ENCODE measurements around the gene OTOG. TPM values are rescaled to one million over a fixed set of nuclear protein-coding genes. Genes with fewer than 3 reads are reported as not detected.

OTOG gene
- total and polyA plus RNA-seq, 3 experiments from 2014 or later: not detected

DNA sequence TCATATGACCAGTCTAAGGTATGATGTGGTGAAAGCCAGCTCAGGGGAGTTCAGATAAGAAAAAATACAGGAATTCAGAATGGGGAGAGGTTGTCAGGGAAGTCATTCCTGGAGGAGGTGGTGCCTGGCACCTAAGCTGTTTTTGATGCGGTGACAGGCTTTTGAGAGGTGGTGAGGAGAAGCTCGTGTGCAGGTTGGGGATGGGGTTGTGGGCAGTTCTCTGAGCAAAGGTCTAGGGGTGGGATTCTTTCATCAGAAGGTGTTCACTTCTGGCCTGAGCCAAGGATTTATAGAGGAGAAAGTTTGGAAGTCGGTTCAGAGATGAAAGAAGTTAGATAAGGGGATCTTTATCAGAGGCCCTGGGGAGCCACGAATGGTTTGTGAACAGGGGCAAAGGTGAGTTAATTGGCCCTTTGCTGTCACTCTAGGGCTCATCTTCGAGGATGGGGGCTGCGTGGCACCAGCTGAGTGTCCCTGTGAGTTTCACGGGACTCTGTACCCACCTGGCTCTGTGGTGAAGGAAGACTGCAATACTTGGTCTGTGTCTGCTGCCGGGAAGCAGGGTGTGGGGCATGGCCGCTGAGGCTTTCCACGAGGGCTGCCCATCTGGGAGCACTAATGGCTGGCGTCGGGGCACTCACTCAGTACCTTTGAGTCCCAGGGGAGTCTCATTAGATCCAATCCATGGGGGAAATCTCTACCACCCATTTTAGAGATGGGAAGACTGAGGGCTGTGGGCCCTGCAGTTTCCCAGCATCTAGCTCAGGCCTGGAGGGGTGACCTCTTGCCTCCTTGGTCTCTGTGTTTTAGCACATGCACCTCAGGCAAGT, 13.4 kb downstream of the OTOG start:
- Histone ChIP-seq H3K4me1 (ENCODE audit: insufficient read depth, low read length) (no peaks in the 10 kb centered on the region), H3K27me3 (ENCODE audit: insufficient read depth, low read length, poor library complexity, severe bottlenecking) (no peaks in the 10 kb centered on the region), H3K27ac (ENCODE audit: low read depth, low read length) (no peak overlapping the region), H3K9me3 (ENCODE audit: low read length) (no peaks in the 10 kb centered on the region), H3K4me3 (ENCODE audit: low read length) (no peak overlapping the region), H3K36me3 (ENCODE audit: insufficient read depth, low read length) (no peaks in the 10 kb centered on the region)
- CTCF ChIA-PET: no interaction called here
- H3K27me3 Mint-ChIP-seq: peaks cover 12 to 16% of the 10 kb centered on the region in 2 donors
- H3K36me3 Mint-ChIP-seq: no peaks in the 10 kb centered on the region
- peak overlapping the region in 1 of 8 donors; percentile 58 for H3K27ac Mint-ChIP-seq
- POLR2A ChIA-PET: no interaction called here
- no peaks in the 10 kb centered on the region for H3K9me3 Mint-ChIP-seq
- H3K4me1 Mint-ChIP-seq: no peaks in the 10 kb centered on the region
- no peak for DNase-seq
- no peak overlapping the region for H3K4me3 Mint-ChIP-seq

DNA sequence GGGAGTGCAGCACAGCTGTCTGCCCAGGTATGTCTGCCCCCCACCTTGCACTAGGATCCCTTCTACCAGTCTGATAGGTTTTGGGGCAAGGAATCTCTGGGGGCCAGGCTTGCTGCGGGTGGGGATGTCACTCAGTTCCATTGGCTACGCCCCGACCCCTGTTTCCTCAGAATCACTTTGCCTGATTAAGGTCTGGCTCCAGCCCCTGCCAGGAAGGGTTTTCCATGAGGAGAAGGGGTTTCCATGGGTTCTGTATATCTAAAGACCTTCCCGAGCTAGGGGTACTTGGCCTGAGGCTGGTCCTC, 14.0 kb downstream of the OTOG start:
- ChIA-PET CTCF (no interaction called here), POLR2A (no interaction called here)
- no peak overlapping the region for H3K4me3 ChIP-seq (ENCODE audit: low read length)
- no peaks in the 10 kb centered on the region for H3K36me3 Mint-ChIP-seq
- DNase-seq: no peak
- no peaks in the 10 kb centered on the region for H3K4me1 ChIP-seq (ENCODE audit: insufficient read depth, low read length)
- H3K9me3 Mint-ChIP-seq: no peaks in the 10 kb centered on the region
- no peak overlapping the region for H3K27ac ChIP-seq (ENCODE audit: low read depth, low read length)
- no peaks in the 10 kb centered on the region for H3K4me1 Mint-ChIP-seq
- H3K4me3 Mint-ChIP-seq: no peak overlapping the region
- peaks cover 11 to 14% of the 10 kb centered on the region in 2 donors for H3K27me3 Mint-ChIP-seq
- H3K36me3 ChIP-seq (ENCODE audit: insufficient read depth, low read length): no peaks in the 10 kb centered on the region
- no peaks in the 10 kb centered on the region for H3K9me3 ChIP-seq (ENCODE audit: low read length)
- no peaks in the 10 kb centered on the region for H3K27me3 ChIP-seq (ENCODE audit: insufficient read depth, low read length, poor library complexity, severe bottlenecking)
- peak overlapping the region in 1 of 8 donors; percentile 58 for H3K27ac Mint-ChIP-seq

DNA sequence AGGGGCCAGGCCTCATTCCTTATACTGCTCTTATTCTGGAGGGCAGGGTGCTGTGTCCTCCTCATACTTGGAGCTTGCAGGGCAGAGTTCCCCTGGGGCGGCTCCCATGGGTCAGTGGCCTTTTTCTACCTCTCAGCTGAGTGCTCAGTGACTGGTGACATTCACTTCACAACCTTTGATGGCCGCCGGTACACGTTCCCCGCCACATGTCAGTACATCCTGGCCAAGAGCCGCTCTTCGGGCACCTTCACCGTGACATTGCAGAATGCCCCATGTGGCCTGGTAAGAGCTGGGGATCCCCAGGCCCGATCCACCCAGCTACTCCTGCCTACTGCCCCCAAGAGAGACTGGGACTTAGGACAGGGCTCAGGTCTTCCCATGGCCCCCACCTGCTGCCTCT, 14.5 kb downstream of the OTOG start:
- ChIA-PET CTCF (no interaction called here), POLR2A (no interaction called here)
- peak overlapping the region in 1 of 8 donors; percentile 58 for H3K27ac Mint-ChIP-seq
- no peak for DNase-seq
- H3K4me3 ChIP-seq (ENCODE audit: low read length): no peak overlapping the region
- H3K4me3 Mint-ChIP-seq: no peak overlapping the region
- no peaks in the 10 kb centered on the region for H3K4me1 ChIP-seq (ENCODE audit: insufficient read depth, low read length)
- H3K36me3 Mint-ChIP-seq: no peaks in the 10 kb centered on the region
- H3K27ac ChIP-seq (ENCODE audit: low read depth, low read length): no peak overlapping the region
- peaks cover 7 to 14% of the 10 kb centered on the region in 2 donors for H3K27me3 Mint-ChIP-seq
- H3K9me3 Mint-ChIP-seq: no peaks in the 10 kb centered on the region
- H3K9me3 ChIP-seq (ENCODE audit: low read length): no peaks in the 10 kb centered on the region
- no peaks in the 10 kb centered on the region for H3K4me1 Mint-ChIP-seq
- no peaks in the 10 kb centered on the region for H3K36me3 ChIP-seq (ENCODE audit: insufficient read depth, low read length)
- H3K27me3 ChIP-seq (ENCODE audit: insufficient read depth, low read length, poor library complexity, severe bottlenecking): no peaks in the 10 kb centered on the region

DNA sequence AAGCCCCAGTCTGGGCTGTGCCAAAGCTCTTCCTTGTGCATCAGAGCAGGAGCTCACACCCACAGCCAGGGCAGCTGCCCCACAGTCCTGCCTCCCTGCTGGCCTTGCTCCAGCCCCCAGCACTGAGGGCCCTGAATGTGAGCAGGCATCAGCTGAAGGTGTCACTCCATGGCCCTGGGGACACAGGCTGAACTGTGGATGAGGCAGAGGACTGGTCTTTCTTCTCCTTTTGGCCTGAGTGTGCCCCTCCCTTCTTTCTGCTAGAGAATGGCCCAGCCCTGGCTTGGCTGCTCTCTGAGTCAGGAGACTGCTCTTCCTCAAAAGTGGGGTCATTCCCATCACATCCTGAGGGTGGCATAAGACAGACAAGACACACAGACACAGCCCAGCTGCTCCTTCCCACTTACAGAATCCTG, 16.2 kb downstream of the OTOG start:
- ChIA-PET POLR2A (no interaction called here), CTCF (no interaction called here)
- no peak overlapping the region for H3K27ac Mint-ChIP-seq
- no peaks in the 10 kb centered on the region for H3K4me1 Mint-ChIP-seq
- Histone ChIP-seq H3K27ac (ENCODE audit: low read depth, low read length) (no peak overlapping the region), H3K4me1 (ENCODE audit: insufficient read depth, low read length) (no peaks in the 10 kb centered on the region), H3K4me3 (ENCODE audit: low read length) (no peak overlapping the region), H3K36me3 (ENCODE audit: insufficient read depth, low read length) (no peaks in the 10 kb centered on the region), H3K27me3 (ENCODE audit: insufficient read depth, low read length, poor library complexity, severe bottlenecking) (no peaks in the 10 kb centered on the region), H3K9me3 (ENCODE audit: low read length) (no peaks in the 10 kb centered on the region)
- peaks cover 0 to 14% of the 10 kb centered on the region in 2 donors for H3K27me3 Mint-ChIP-seq
- DNase-seq: no peak
- H3K4me3 Mint-ChIP-seq: no peak overlapping the region
- H3K9me3 Mint-ChIP-seq: no peaks in the 10 kb centered on the region
- H3K36me3 Mint-ChIP-seq: no peaks in the 10 kb centered on the region

DNA sequence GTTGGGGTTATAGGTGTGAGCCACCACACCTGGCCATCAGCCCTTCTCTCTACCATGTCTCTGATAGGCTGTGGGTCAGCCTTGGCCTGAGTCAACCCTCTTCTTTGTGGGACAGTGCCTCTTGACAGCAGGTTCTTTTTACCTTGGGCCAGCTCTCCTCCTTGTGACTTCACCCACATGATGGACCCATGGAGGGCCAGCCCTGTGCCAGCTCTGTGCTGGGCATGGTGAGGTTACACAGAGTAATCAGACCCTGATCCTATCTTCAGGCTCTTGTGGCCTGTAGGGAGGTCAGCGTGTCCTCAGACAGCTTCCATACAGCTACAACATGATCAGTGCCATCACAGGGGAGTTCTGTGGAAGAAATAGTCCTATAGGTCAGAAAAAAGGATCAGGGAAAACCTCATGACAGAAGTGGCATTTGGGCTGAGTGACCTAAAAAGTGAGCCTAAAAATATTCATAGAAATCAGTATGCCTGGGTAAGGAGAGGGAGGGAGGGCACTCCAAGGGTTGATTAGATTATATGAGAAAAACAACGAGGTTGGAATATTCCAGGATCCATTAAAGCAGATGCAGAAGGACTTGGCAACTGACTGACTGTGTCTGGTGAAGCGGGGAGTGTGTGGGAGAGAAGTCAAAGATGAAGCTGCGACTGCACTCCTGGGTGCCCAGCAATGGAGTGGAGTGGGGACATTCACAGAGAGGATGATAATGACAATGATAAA, 17.1 kb downstream of the OTOG start:
- no peaks in the 10 kb centered on the region for H3K9me3 Mint-ChIP-seq
- Histone ChIP-seq H3K36me3 (ENCODE audit: insufficient read depth, low read length) (no peaks in the 10 kb centered on the region), H3K9me3 (ENCODE audit: low read length) (no peaks in the 10 kb centered on the region), H3K4me1 (ENCODE audit: insufficient read depth, low read length) (no peaks in the 10 kb centered on the region), H3K27ac (ENCODE audit: low read depth, low read length) (no peak overlapping the region), H3K4me3 (ENCODE audit: low read length) (no peak overlapping the region), H3K27me3 (ENCODE audit: insufficient read depth, low read length, poor library complexity, severe bottlenecking) (no peaks in the 10 kb centered on the region)
- ChIA-PET POLR2A (no interaction called here), CTCF (no interaction called here)
- H3K4me3 Mint-ChIP-seq: no peak overlapping the region
- no peak for DNase-seq
- H3K36me3 Mint-ChIP-seq: no peaks in the 10 kb centered on the region
- peaks cover 0 to 13% of the 10 kb centered on the region in 2 donors for H3K27me3 Mint-ChIP-seq
- H3K27ac Mint-ChIP-seq: peak overlapping the region in 1 of 8 donors; percentile 42
- no peaks in the 10 kb centered on the region for H3K4me1 Mint-ChIP-seq

DNA sequence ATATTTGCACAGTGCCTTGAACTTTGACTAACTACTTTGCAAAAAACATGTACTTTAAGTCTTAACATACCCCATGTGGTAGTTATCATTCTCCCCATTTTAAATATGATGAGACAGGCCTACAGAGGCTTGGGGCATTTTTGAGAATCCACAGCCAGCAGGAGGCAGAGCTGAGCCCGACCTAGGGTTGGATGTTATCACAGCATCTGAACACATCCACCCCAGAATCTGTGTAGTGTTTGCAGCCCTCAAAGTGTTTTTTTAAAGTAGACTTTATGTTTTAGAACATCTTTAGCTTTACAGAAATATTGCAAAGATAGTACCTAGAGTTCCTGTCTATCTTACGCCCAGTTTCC, 17.6 kb downstream of the OTOG start:
- Histone ChIP-seq H3K27ac (ENCODE audit: low read depth, low read length) (no peak overlapping the region), H3K27me3 (ENCODE audit: insufficient read depth, low read length, poor library complexity, severe bottlenecking) (no peaks in the 10 kb centered on the region), H3K36me3 (ENCODE audit: insufficient read depth, low read length) (no peaks in the 10 kb centered on the region), H3K4me3 (ENCODE audit: low read length) (no peak overlapping the region), H3K9me3 (ENCODE audit: low read length) (no peaks in the 10 kb centered on the region), H3K4me1 (ENCODE audit: insufficient read depth, low read length) (no peaks in the 10 kb centered on the region)
- no peak overlapping the region for H3K4me3 Mint-ChIP-seq
- no peak for DNase-seq
- H3K27ac Mint-ChIP-seq: no peak overlapping the region
- ChIA-PET POLR2A (no interaction called here), CTCF (no interaction called here)
- H3K9me3 Mint-ChIP-seq: no peaks in the 10 kb centered on the region
- H3K4me1 Mint-ChIP-seq: no peaks in the 10 kb centered on the region
- no peaks in the 10 kb centered on the region for H3K36me3 Mint-ChIP-seq
- H3K27me3 Mint-ChIP-seq: peaks cover 0 to 11% of the 10 kb centered on the region in 2 donors

DNA sequence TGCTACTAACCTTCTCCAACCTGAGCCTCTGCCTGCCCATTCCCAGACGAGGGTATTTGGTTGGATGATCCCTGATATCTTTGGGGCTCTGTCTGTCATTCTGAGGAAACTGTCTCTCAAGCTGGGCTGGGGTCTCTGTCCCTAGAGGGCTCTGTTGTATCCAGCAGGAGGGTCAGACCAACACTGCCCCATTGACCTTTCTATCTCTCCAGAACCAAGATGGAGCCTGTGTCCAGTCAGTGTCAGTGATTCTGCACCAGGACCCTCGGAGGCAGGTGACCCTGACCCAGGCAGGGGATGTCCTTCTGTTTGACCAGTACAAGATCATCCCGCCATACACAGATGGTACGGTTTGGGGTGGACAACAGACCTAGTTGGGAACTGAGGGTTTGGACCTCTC, 21.9 kb downstream of the OTOG start:
- Mint-ChIP-seq H3K4me1 (peaks cover 0 to 5% (median 2%) of the 10 kb centered on the region in 3 donors), H3K36me3 (no peaks in the 10 kb centered on the region), H3K9me3 (no peaks in the 10 kb centered on the region), H3K27me3 (peaks cover 6 to 10% of the 10 kb centered on the region in 2 donors), H3K4me3 (no peak overlapping the region), H3K27ac (no peak overlapping the region)
- H3K27me3 ChIP-seq (ENCODE audit: insufficient read depth, low read length, poor library complexity, severe bottlenecking): no peaks in the 10 kb centered on the region
- no peak for DNase-seq
- no peak overlapping the region for H3K4me3 ChIP-seq (ENCODE audit: low read length)
- H3K9me3 ChIP-seq (ENCODE audit: low read length): no peaks in the 10 kb centered on the region
- CTCF ChIA-PET: no interaction called here
- no peaks in the 10 kb centered on the region for H3K4me1 ChIP-seq (ENCODE audit: insufficient read depth, low read length)
- POLR2A ChIA-PET: no interaction called here
- no peaks in the 10 kb centered on the region for H3K36me3 ChIP-seq (ENCODE audit: insufficient read depth, low read length)
- H3K27ac ChIP-seq (ENCODE audit: low read depth, low read length): no peak overlapping the region

DNA sequence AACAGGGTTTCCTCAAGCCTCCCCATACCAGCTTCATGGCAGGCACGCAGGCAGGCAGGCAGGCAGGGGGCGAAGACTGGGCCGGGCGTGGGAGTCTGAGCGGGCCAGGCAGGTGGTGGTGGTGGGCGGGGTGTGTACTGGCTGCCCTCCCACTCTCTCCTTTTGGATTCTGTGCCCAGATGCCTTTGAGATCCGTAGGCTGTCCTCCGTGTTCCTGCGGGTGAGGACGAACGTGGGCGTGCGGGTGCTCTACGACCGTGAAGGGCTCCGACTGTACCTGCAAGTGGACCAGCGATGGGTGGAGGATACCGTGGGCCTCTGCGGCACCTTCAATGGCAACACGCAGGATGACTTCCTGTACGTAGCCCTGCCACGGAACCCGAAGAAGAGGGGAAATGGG, 23.0 kb downstream of the OTOG start:
- POLR2A ChIA-PET: no interaction called here
- Mint-ChIP-seq H3K36me3 (no peaks in the 10 kb centered on the region), H3K4me3 (no peak overlapping the region), H3K9me3 (no peaks in the 10 kb centered on the region), H3K27me3 (peaks cover 6 to 11% of the 10 kb centered on the region in 2 donors), H3K27ac (no peak overlapping the region), H3K4me1 (peaks cover 0 to 5% (median 2%) of the 10 kb centered on the region in 3 donors)
- DNase-seq: no peak
- no peaks in the 10 kb centered on the region for H3K36me3 ChIP-seq (ENCODE audit: insufficient read depth, low read length)
- CTCF ChIA-PET: no interaction called here
- no peaks in the 10 kb centered on the region for H3K27me3 ChIP-seq (ENCODE audit: insufficient read depth, low read length, poor library complexity, severe bottlenecking)
- H3K4me3 ChIP-seq (ENCODE audit: low read length): no peak overlapping the region
- H3K9me3 ChIP-seq (ENCODE audit: low read length): no peaks in the 10 kb centered on the region
- no peaks in the 10 kb centered on the region for H3K4me1 ChIP-seq (ENCODE audit: insufficient read depth, low read length)
- no peak overlapping the region for H3K27ac ChIP-seq (ENCODE audit: low read depth, low read length)

Data from CD8-positive, alpha-beta memory T cell (primary cell).